GM12878 (cell line): ENCODE measurements around the gene GPR52.

Experiments used
- BCL11A ChIP-seq: IDR thresholded peaks from 2 replicates; pipeline ENCODE4 v1.6.1; 2011; ENCODE audit warnings: low read depth, low read length
- CHD4 ChIP-seq: fragments of 200-600 bp; sonication (generic); IDR thresholded peaks from 2 replicates; pipeline ENCODE4 v1.6.1; 2016; ENCODE audit warnings: mild to moderate bottlenecking
- CTCF ChIP-seq, 3 experiments: IDR thresholded peaks in 2 of 3; conservative IDR thresholded peaks in 1 of 3; 2 replicates each; pipeline ENCODE4 v1.5.1; 2011; ENCODE audit warnings: low read depth in 3 of 3, low read length in 3 of 3, mild to moderate bottlenecking in 3 of 3, control low read depth in 2 of 3, moderate library complexity in 2 of 3, inconsistent platforms in 1 of 3, mixed read lengths in 1 of 3; ENCODE audit not compliant: control insufficient read depth in 2 of 3, insufficient read depth in 1 of 3; ENCODE audit errors: extremely low read depth in 1 of 3
- EP300 ChIP-seq, 2 experiments: fragments of 150-350 bp in 1 of 2; IDR thresholded peaks; 2 replicates each; pipeline ENCODE4 v1.6.1; 2011 to 2012; ENCODE audit warnings: low read depth in 2 of 2, low read length in 2 of 2, borderline replicate concordance in 1 of 2, improper control_type of control experiment in 1 of 2, inconsistent platforms in 1 of 2; ENCODE audit not compliant: control insufficient read depth in 1 of 2
- FOXM1 ChIP-seq: IDR thresholded peaks from 2 replicates; pipeline ENCODE4 v1.6.1; 2012; ENCODE audit warnings: low read depth, mild to moderate bottlenecking, inconsistent platforms, low read length, moderate library complexity
- JUNB ChIP-seq: IDR thresholded peaks from 2 replicates; pipeline ENCODE4 v1.6.1; 2016; ENCODE audit warnings: antibody characterized with exemption, mild to moderate bottlenecking
- PAX5 ChIP-seq: IDR thresholded peaks from 2 replicates; pipeline ENCODE4 v1.6.1; 2011; ENCODE audit warnings: low read depth, low read length, borderline replicate concordance
- POLR2AphosphoS5 ChIP-seq: IDR thresholded peaks from 2 replicates; pipeline ENCODE4 v1.6.1; 2011; ENCODE audit warnings: mild to moderate bottlenecking, low read length, inconsistent platforms
- RAD21 ChIP-seq: IDR thresholded peaks from 2 replicates; pipeline ENCODE4 v1.6.1; 2011; ENCODE audit warnings: mild to moderate bottlenecking, low read depth, low read length, moderate library complexity; ENCODE audit not compliant: insufficient read depth
- SMC3 ChIP-seq: IDR thresholded peaks from 2 replicates; pipeline ENCODE4 v1.6.1; 2011; ENCODE audit warnings: low read length, improper control_type of control experiment, borderline replicate concordance
- TBL1XR1 ChIP-seq: IDR thresholded peaks from 2 replicates; pipeline ENCODE4 v1.6.1; 2012; ENCODE audit warnings: low read depth, low read length, improper control_type of control experiment
- ZBED1 ChIP-seq: IDR thresholded peaks from 2 replicates; pipeline ENCODE4 v1.6.1; 2016; ENCODE audit warnings: borderline replicate concordance

GRCh38 chr1:174406421-174406820, 41.3 kb upstream of the GPR52 start:
- TF ChIP-seq FOXM1: no peak
- no peak for TF ChIP-seq RAD21
- no peak for TF ChIP-seq POLR2AphosphoS5
- TF ChIP-seq JUNB: no peak
- no peak for TF ChIP-seq CHD4
- TF ChIP-seq PAX5: no peak
- TF ChIP-seq CTCF (IDR thresholded peaks at IDR 0.05 in 2 of 3, conservative IDR thresholded peaks at IDR 0.05 in 1 of 3; ENCODE audit: control insufficient read depth in 2 of 3, extremely low read depth in 1 of 3, insufficient read depth in 1 of 3, low read depth in 3 of 3, low read length in 3 of 3): no peak
- TF ChIP-seq SMC3: no peak
- no peak for TF ChIP-seq EP300 (IDR thresholded peaks at IDR 0.05; ENCODE audit: borderline replicate concordance in 1 of 2, control insufficient read depth in 1 of 2, low read depth in 2 of 2, low read length in 2 of 2)
- no peak for TF ChIP-seq TBL1XR1
- no peak for TF ChIP-seq BCL11A
- TF ChIP-seq ZBED1: no peak
